ENCODE results near the gene TSPAN10. TPM values are rescaled to one million over a fixed set of nuclear protein-coding genes. Genes with fewer than 3 reads are reported as not detected.

TSPAN10 gene
- total and polyA plus RNA-seq, 2 of the 13 experiments (the other 11 are each of a cell fraction or from before 2014, with no cell fraction given): 0.54 to 0.75 TPM

DNA sequence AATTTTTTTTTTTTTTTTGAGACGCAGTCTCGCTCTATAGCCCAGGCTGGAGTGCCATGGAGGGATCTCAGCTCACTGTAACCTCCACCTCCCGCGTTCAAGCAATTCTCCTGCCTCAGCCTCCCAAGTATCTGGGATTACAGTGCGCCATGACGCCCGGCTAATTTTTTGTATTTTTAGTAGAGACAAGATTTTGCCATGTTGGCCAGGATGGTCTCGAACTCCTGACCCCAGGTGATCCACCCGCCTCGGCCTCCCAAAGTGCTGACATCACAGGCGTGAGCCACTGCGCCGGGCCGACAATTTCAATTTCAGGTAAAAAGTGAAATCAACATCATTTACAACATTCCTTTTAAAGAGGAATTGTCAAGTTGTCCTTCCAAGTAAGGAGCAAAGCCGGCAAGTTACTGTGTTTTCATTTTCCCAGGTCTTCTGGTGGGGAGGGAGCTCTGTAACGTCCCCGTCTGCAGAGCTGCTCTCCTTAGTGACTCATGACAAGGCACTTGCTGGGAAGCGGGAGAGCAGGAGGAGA is 957 bp upstream of the TSPAN10 start:
- ATAC-seq (no peak), FAIRE-seq (no peak), DNase-seq (ENCODE audit: low spot score) (no peak)
- in situ Hi-C loops (cut with HindIII; ENCODE audit: extremely low pct_ligation_motif_present, low pct_unique_long_range_greater_than_20kb): no loop called here
- Histone ChIP-seq H3K4me1 (ENCODE audit: insufficient read depth, low read length) (peaks cover 36% of the 10 kb centered on the region), H3K36me3 (replicated peaks in 1 of 2; ENCODE audit: control insufficient read depth in 1 of 2, insufficient read depth in 2 of 2, low read length in 2 of 2) (peaks cover 3 to 4% of the 10 kb centered on the region in 2 experiments; a peak in 3 of 5 replicates), H3K9ac (ENCODE audit: insufficient read depth, low read depth, low read length) (peak overlapping the region; percentile 92), H2AFZ (ENCODE audit: low read length) (no peak overlapping the region), H3K4me2 (ENCODE audit: low read depth, low read length) (peak overlapping the region; percentile 95), H3K79me2 (ENCODE audit: insufficient read depth, low read length) (peaks cover 38% of the 10 kb centered on the region), H3K27ac (ENCODE audit: extremely low read length, insufficient read depth, low read length) (peak overlapping the region; percentile 87), H3K9me3 (ENCODE audit: low read length) (no peaks in the 10 kb centered on the region), H3K4me3 (replicated peaks in 1 of 3; ENCODE audit: insufficient read depth in 1 of 3, low read depth in 2 of 3, low read length in 3 of 3) (peak overlapping the region; percentile 73 to 89 (median 80)), H3K27me3 (ENCODE audit: control insufficient read depth in 1 of 2, insufficient read depth in 2 of 2, low read length in 2 of 2) (no peaks in the 10 kb centered on the region; a peak in 1 of 5 replicates), H4K20me1 (ENCODE audit: insufficient read depth, low read length) (peaks cover 19% of the 10 kb centered on the region)
- BruUV-seq (replicated peaks): no TSS peak
- WGBS (ENCODE audit: low lambda C conversion rate): 4% methylated on average over 18 of the region's 18 CpGs
- intact Hi-C loops (cut with micrococcal nuclease; ENCODE audit: unreplicated experiment): loop anchor here (2.0 kb wide), 1 partner anchor 31 kb away; the partner anchor contains the start of genes CCDC137 and OXLD1
- CTCF ChIA-PET (ENCODE audit: low intra/inter-chr PET ratio, low total read pairs): no interaction called here
- POLR2A ChIA-PET: interaction anchor here (0.7 to 2.3 kb wide), 10 partner anchors 11 to 78 kb away, joined by 3 to 15 read pairs (median 4); partner anchors contain the start of genes CCDC137, MRPL12 and OXLD1
- peak; percentile 30; the same call in 1 of the 2 replicates for TF ChIP-seq HOXA3 (CRISPR knock-in tag; IDR thresholded peaks at IDR 0.05)
- TF ChIP-seq, protein P1, sequence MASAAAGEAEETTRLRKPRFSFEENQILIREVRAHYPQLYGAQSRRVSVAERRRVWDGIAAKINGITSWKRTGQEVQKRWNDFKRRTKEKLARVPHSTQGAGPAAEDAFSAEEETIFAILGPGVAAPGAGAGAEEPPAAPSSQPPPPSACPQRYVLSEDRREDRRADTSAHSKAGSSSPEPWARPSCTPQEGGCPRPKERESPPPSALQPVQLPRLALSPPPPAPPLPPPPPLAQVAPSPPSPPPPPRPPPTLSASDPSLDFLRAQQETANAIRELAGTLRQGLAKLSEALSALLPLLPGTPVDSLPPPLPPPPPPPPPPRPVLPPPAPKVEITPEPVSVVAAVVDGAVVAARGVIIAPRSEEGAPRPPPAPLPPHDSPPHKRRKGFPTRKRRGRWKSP (CRISPR knock-in tag; IDR thresholded peaks at IDR 0.05): 0 out of 2 replicates have a peak, but pooled peaks have one; percentile 14
- TF ChIP-seq, protein P2, sequence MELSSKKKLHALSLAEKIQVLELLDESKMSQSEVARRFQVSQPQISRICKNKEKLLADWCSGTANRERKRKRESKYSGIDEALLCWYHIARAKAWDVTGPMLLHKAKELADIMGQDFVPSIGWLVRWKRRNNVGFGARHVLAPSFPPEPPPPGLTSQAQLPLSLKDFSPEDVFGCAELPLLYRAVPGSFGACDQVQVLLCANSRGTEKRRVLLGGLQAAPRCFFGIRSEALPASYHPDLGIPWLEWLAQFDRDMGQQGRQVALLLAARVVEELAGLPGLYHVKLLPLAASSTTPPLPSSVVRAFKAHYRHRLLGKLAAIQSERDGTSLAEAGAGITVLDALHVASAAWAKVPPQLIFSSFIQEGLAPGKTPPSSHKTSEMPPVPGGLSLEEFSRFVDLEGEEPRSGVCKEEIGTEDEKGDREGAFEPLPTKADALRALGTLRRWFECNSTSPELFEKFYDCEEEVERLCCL (CRISPR knock-in tag; IDR thresholded peaks at IDR 0.05; ENCODE audit: borderline replicate concordance): no peak
- 0 out of 2 replicates have a peak, but pooled peaks have one; percentile 34 for TF ChIP-seq MEF2D (CRISPR knock-in tag; IDR thresholded peaks at IDR 0.05)
- no peak for TF ChIP-seq TEAD2 (CRISPR knock-in tag; IDR thresholded peaks at IDR 0.05)
- TF ChIP-seq, protein P3, sequence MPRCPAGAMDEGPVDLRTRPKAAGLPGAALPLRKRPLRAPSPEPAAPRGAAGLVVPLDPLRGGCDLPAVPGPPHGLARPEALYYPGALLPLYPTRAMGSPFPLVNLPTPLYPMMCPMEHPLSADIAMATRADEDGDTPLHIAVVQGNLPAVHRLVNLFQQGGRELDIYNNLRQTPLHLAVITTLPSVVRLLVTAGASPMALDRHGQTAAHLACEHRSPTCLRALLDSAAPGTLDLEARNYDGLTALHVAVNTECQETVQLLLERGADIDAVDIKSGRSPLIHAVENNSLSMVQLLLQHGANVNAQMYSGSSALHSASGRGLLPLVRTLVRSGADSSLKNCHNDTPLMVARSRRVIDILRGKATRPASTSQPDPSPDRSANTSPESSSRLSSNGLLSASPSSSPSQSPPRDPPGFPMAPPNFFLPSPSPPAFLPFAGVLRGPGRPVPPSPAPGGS (CRISPR knock-in tag; IDR thresholded peaks at IDR 0.05): 0 out of 2 replicates have a peak, but pooled peaks have one; percentile 2
- no peak for TF ChIP-seq ZZZ3 (CRISPR knock-in tag; IDR thresholded peaks at IDR 0.05; ENCODE audit: borderline replicate concordance)
- no peak for TF ChIP-seq JARID2 (CRISPR knock-in tag; IDR thresholded peaks at IDR 0.05; ENCODE audit: insufficient replicate concordance)
- peak; percentile 42; the same call in 1 of the 2 replicates for TF ChIP-seq FOSL2 (CRISPR knock-in tag; IDR thresholded peaks at IDR 0.05)
- TF ChIP-seq ZNF619 (CRISPR knock-in tag; IDR thresholded peaks at IDR 0.05): no peak
- peak; percentile 75; the same call in 1 of the 2 replicates for TF ChIP-seq SMAD9 (CRISPR knock-in tag; IDR thresholded peaks at IDR 0.05)
- no peak for TF ChIP-seq ZNF44 (CRISPR knock-in tag; IDR thresholded peaks at IDR 0.05)
- no peak for TF ChIP-seq TCF12 (IDR thresholded peaks at IDR 0.05)
- TF ChIP-seq TCF12 (CRISPR knock-in tag; IDR thresholded peaks at IDR 0.05): no peak
- TF ChIP-seq, protein P4, sequence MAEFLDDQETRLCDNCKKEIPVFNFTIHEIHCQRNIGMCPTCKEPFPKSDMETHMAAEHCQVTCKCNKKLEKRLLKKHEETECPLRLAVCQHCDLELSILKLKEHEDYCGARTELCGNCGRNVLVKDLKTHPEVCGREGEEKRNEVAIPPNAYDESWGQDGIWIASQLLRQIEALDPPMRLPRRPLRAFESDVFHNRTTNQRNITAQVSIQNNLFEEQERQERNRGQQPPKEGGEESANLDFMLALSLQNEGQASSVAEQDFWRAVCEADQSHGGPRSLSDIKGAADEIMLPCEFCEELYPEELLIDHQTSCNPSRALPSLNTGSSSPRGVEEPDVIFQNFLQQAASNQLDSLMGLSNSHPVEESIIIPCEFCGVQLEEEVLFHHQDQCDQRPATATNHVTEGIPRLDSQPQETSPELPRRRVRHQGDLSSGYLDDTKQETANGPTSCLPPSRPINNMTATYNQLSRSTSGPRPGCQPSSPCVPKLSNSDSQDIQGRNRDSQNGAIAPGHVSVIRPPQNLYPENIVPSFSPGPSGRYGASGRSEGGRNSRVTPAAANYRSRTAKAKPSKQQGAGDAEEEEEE (CRISPR knock-in tag; IDR thresholded peaks at IDR 0.05; ENCODE audit: borderline replicate concordance): no peak

All from HepG2 (cell line).